Activated CD4-positive, alpha-beta T cell treated with anti-CD3 and anti-CD28 coated beads for 1 hour (primary cell): Measurements from ENCODE around the gene SASH1.
"Not testable (repeated sequence)": the region's sequence is repeated elsewhere in the genome, so short reads cannot be mapped to it uniquely, and the experiment has no call there.

Source experiments
- DNase-seq: peaks from one replicate; pipeline ENCODE4 v3.0.0-alpha.2; 2020

The SASH1 gene

GRCh38 chr6:148563066-148563465, 220.4 kb downstream of the SASH1 start:
- no peak for DNase-seq

DNA sequence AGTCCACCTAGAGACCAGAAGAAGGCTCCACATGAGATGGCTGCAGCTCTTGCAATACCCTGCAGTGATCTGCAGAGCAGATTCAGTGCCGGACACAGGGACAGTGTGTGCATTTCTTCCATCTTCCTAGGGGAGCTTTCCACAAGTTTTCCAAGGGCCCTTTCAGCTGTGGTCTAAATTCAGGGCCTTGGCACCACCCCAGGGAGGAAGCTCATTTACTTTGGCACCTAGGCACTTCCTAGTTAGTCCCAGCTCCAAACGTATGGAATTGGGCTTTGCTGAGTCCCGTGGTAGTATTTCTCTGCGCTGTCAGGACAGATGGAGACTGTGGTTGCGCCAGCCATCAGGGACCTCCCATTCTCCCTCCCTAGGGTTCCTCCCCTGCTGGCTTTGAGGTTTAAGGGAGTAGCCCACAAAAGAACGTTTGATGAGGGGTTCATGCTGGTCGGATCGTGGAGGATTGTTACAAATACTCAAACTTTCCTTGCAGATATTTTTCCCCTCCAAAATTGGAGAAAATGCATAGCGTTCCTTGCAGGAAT, 221.9 kb downstream of the SASH1 start:
- DNase-seq: no peak

- DNase-seq: no peak
Measured at GRCh38 chr6:148565321-148565926, 222.8 kb downstream of the SASH1 start.

- DNase-seq: no peak
Measured at GRCh38 chr6:148565930-148566663, 223.5 kb downstream of the SASH1 start.

DNA sequence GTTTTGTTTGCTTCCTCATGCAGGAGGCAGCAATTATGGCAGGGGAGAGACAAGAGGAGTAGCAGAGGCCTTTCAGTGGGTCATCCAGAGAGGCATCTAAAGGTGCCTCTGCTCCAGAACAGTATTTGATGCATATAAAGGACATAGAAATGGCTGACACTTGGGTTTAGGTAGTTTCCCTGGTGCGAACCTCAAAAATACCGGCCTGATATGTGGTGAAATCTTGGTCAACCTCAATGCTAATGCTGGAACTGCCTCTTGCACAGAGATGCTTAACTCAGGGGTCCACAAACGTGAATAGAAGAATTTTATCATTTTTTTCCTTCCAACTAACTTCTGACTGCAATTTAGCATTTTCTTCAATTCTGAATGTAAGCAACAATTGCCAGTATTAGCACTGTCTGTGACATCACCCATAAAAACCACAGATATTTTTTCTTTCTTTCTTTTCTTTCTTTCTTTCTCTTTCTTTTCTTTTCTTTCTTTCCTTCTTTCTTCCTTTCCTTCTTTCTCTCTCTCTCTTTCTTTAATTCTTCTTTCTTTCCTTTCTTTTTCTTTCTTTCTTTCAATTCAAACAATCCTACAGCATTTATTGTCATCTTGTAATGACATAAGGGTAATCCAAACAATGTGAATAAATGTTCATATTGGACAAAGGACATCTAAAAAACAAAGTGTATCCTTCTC, 224.2 kb downstream of the SASH1 start:
- no peak for DNase-seq

GRCh38 chr6:148570456-148570855, 227.8 kb downstream of the SASH1 start:
- DNase-seq: no peak

DNA sequence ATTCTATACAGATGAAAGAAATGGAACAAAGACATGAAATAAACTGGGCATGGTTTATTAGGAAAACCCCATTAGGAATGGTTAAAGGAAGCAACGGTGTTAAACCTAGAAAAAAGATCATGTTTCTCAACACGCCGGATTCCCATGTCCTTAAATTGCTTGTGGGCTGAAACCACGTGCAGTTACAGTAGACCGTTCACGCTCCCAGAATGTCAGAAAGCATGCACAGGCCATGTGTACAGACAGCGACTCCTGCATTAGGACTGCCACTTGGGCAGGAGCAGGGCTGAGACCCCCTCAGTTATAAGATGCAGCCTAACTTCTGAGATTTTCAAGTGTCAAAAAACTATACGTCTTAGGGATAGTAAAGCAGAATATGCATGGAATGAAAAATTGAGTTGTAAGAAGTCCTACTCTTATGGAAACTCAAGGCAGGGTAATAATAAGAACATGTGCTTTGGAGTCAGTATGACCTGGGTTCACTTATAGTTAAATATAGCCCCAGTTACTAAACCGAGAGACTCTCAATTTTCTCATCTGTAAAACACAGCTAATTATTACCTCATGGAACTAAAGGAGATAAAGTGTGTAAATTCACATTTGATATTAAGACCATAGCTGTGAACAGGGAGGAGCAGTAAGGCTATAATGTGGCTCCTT, 230.2 kb downstream of the SASH1 start:
- no peak for DNase-seq

- DNase-seq: no peak
Measured at GRCh38 chr6:148573922-148574321, 231.3 kb downstream of the SASH1 start.

- DNase-seq: no peak
Measured at GRCh38 chr6:148577687-148578488, 235.2 kb downstream of the SASH1 start.

GRCh38 chr6:148578489-148578814, 235.8 kb downstream of the SASH1 start:
- DNase-seq: no peak

GRCh38 chr6:148578837-148579565, 236.4 kb downstream of the SASH1 start:
- DNase-seq: no peak

DNA sequence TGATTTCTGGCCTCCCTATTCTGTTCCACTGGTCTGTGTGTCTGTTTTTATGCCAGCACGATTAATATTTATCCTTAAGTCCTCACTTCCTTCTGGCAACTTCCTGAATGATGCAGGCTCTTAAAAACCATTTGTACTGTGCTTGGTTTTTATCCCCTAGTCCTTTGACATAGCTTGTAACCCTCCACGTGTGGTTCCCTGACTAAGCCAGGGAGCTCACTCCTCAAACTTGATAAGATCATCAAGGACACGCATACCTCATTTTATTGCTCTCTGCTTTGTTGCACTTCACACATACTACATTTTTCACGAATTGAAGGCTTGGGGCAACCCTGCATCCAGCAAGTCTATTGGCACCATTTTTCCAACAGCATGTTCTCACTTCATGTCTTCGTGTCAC, 237.8 kb downstream of the SASH1 start:
- DNase-seq: no peak

- no peak for DNase-seq
Measured at GRCh38 chr6:148583631-148584030, 241.0 kb downstream of the SASH1 start.

- not testable (repeated sequence) for DNase-seq
Measured at GRCh38 chr6:148585641-148586040, 243.0 kb downstream of the SASH1 start.

DNA sequence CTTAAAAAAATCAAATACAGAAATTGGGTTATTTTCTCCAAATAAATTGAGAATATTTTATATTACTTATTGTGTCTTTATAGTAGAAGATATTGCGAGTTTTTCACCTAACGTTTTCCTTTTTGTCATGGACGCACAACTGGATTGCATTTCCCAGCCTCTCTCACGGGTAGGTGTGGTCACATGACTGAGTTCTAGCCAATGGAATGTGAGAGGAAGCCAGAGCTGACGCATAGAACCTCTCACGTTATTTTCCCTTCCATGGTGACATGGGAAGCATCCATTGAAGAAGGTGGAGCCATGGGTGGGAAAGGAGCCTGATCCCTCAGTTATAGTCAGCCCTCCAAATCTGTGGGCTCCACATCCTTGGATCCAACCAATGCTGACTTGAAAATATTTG, 248.2 kb downstream of the SASH1 start:
- no peak for DNase-seq

DNA sequence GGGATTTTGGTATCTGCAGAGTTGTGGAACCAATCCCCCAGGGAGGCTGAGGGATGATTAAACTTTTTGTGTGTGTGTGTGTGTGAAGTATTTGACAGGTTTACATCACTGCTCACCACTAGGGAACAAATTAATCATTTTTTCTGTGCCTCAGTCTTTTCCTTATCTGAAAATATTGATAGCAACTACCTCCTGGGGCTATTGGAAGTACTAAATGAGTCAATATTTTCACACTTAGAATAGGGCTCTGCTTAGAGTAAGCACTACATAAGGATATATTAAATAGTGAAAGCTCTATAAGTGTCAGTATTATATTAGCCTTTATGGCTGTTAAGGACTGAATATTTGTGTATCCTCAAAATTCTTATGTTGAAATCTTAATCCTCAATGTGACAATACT, 249.0 kb downstream of the SASH1 start:
- DNase-seq: no peak

GRCh38 chr6:148593130-148593812, 250.6 kb downstream of the SASH1 start:
- DNase-seq: no peak

DNA sequence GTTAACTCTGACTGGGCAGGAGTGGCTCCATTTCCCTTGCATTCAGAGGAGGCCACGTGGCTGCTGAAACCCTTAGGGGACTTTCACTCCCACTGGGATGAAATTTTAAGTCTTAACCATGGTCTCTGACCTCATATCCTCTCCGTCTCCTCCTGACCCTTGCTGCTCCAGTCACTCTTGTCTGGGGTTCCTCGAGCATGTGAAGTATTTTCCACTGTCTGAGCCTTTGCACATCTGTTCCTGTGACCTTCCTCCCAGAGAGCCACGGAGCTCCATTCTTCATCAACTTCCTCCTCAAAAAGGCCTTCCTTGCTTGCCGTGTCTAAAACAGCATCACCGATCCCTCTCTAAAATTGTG, 251.2 kb downstream of the SASH1 start:
- DNase-seq: no peak

GRCh38 chr6:148595550-148595949, 252.9 kb downstream of the SASH1 start:
- DNase-seq: no peak

DNA sequence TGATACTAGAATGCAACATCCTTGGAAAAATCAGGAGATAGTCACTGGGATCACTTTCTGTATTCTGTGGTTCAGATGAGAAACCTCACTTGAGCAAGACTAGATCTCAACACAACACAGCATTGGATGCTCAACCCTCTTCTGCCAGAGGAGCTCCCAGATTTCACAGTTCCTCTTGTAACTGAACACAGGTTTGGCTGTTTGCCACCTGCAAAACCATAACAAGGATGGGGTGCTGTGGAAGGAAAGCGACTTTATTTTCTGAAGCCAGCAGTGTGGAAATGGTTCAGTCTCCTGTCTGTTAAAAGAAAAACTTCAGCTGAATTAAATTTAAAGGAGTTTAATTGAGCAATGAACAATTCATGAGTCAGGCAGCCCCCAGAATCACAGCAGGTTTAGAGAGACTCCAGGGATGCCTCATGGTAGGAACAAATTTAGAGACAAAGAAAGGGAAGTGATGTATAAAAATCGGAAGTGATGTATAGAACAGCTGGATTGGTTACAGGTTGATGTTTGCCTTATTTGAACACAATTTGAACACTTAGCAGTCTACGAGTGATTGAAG, 254.3 kb downstream of the SASH1 start:
- no peak for DNase-seq

DNA sequence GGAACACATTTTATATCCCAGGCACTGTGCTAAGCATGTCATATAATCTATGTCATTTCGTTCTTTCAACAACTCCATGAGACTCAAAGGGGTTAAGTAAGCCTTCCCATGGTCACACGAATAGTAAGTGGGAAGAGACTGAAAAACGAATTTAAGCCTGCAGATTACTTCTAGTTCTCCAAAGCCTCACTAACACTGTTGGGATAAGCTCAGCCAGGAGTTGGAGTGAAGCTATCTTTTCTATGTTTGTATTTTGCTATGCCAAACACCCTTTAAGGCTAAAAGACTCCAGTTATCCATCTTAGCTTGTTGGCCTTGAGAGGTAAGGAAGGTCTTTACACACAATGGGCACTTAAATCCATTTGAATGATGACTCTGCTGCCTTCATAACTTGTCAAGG, 256.1 kb downstream of the SASH1 start:
- no peak for DNase-seq
